CD14-positive monocyte (primary cell): ENCODE measurements around the gene HMGXB3. TPM values are rescaled to one million over a fixed set of nuclear protein-coding genes. Genes with fewer than 3 reads are reported as not detected.
A peak's percentile ranks its signal among the peaks of the same experiment; 100 is the strongest.

ENCODE experiments used
- DNase-seq, 3 donors: peaks; one replicate each; pipeline ENCODE4 v3.0.0-alpha.2; 2011 to 2022
- H2AFZ ChIP-seq: 2 replicates; pipeline ENCODE4 v1.6.0; 2012; ENCODE audit warnings: mild to moderate bottlenecking, low read depth, low read length, inconsistent platforms; ENCODE audit not compliant: insufficient read depth, poor library complexity, severe bottlenecking
- H3K27ac ChIP-seq, 2 donors: 1 replicate in 1 of 2; 2 replicates in 1 of 2; pipeline ENCODE4 v1.5.1; 2012 to 2013; ENCODE audit warnings: low read length in 2 of 2, control low read depth in 1 of 2, inconsistent platforms in 1 of 2, low read depth in 1 of 2, mild to moderate bottlenecking in 1 of 2
- H3K27me3 ChIP-seq, 2 donors: one replicate each; pipeline versions ENCODE4 v1.6.0 to v1.6.1; 2011 to 2013; ENCODE audit warnings: low read length in 2 of 2; ENCODE audit not compliant: control insufficient read depth in 2 of 2, insufficient read depth in 2 of 2
- H3K36me3 ChIP-seq, 2 donors: replicated peaks in 1 of 2; 1 replicate in 1 of 2; 2 replicates in 1 of 2; pipeline versions ENCODE4 v1.5.1 to v1.6.1; 2012 to 2013; ENCODE audit warnings: low read length in 2 of 2, control low read depth in 1 of 2, inconsistent platforms in 1 of 2, mild to moderate bottlenecking in 1 of 2; ENCODE audit not compliant: insufficient read depth in 2 of 2, control insufficient read depth in 1 of 2
- H3K4me1 ChIP-seq, 2 donors: 1 replicate in 1 of 2; 2 replicates in 1 of 2; pipeline versions ENCODE4 v1.5.1 to v1.6.1; 2012 to 2013; ENCODE audit warnings: low read length in 2 of 2, control low read depth in 1 of 2, inconsistent platforms in 1 of 2, mild to moderate bottlenecking in 1 of 2, moderate library complexity in 1 of 2; ENCODE audit not compliant: insufficient read depth in 2 of 2, control insufficient read depth in 1 of 2
- H3K4me2 ChIP-seq: replicated peaks from 2 replicates; pipeline ENCODE3; 2012; ENCODE audit warnings: low read length, moderate library complexity, mild to moderate bottlenecking; ENCODE audit not compliant: poor library complexity, severe bottlenecking; ENCODE audit errors: extremely low read depth
- H3K4me3 ChIP-seq, 3 experiments: fragments of 200-600 bp in 1 of 3; sonication (generic) in 1 of 3; replicated peaks in 1 of 3; 1 replicate in 2 of 3; 2 replicates in 1 of 3; pipeline ENCODE4 v1.5.1; 2011 to 2013; ENCODE audit warnings: low read length in 3 of 3, mild to moderate bottlenecking in 3 of 3, control low read depth in 2 of 3, low read depth in 2 of 3, inconsistent platforms in 1 of 3, moderate library complexity in 1 of 3
- H3K79me2 ChIP-seq: 2 replicates; pipeline ENCODE4 v1.6.0; 2012; ENCODE audit warnings: mild to moderate bottlenecking, control low read depth, inconsistent platforms, low read length, moderate library complexity; ENCODE audit not compliant: insufficient read depth
- H3K9ac ChIP-seq: 2 replicates; pipeline ENCODE4 v1.6.0; 2017; ENCODE audit warnings: low read length, mild to moderate bottlenecking; ENCODE audit not compliant: insufficient read depth, poor library complexity, severe bottlenecking
- H3K9me3 ChIP-seq, 2 donors: replicated peaks in 1 of 2; 1 replicate in 1 of 2; 2 replicates in 1 of 2; pipeline versions ENCODE4 v1.5.1 to v1.6.1; 2012 to 2013; ENCODE audit warnings: low read length in 2 of 2, control low read depth in 1 of 2; ENCODE audit not compliant: control insufficient read depth in 1 of 2, insufficient read depth in 1 of 2
- H4K20me1 ChIP-seq: 2 replicates; pipeline ENCODE4 v1.6.0; 2012; ENCODE audit warnings: mild to moderate bottlenecking, low read length, control low read depth, moderate library complexity; ENCODE audit not compliant: insufficient read depth
- H3K27ac Mint-ChIP-seq, 7 donors: one replicate each; pipeline ENCODE4 v1.8.0; 2020; ENCODE audit warnings: mild to moderate bottlenecking in 7 of 7, mixed read lengths in 7 of 7, moderate library complexity in 6 of 7, inconsistent platforms in 2 of 7
- H3K27me3 Mint-ChIP-seq, 3 donors: one replicate each; pipeline ENCODE4 v1.8.0; 2021 to 2022; ENCODE audit warnings: low read depth in 3 of 3, mild to moderate bottlenecking in 3 of 3, mixed read lengths in 3 of 3, moderate library complexity in 3 of 3, inconsistent platforms in 1 of 3
- H3K36me3 Mint-ChIP-seq, 2 donors: one replicate each; pipeline ENCODE4 v1.8.0; 2020; ENCODE audit warnings: mixed read lengths in 2 of 2, inconsistent platforms in 1 of 2, mild to moderate bottlenecking in 1 of 2
- H3K4me1 Mint-ChIP-seq: one replicate; pipeline ENCODE4 v1.8.0; 2020; ENCODE audit warnings: mild to moderate bottlenecking, mixed read lengths
- H3K4me3 Mint-ChIP-seq, 2 donors: one replicate each; pipeline ENCODE4 v1.8.0; 2020; ENCODE audit warnings: mild to moderate bottlenecking in 2 of 2, mixed read lengths in 2 of 2, moderate library complexity in 1 of 2
- H3K9me3 Mint-ChIP-seq, 7 donors: one replicate each; pipeline ENCODE4 v1.8.0; 2020 to 2022; ENCODE audit warnings: mixed read lengths in 7 of 7, mild to moderate bottlenecking in 6 of 7, moderate library complexity in 6 of 7, inconsistent platforms in 2 of 7
- WGBS: methylation state at CpG from one replicate; pipeline ENCODE4 v1.1.5; 2013; ENCODE audit warnings: missing lambda C conversion rate; ENCODE audit not compliant: insufficient coverage; 5-methylcytosine and 5-hydroxymethylcytosine counted together
- intact Hi-C, 2 donors: fragments of 100-400 bp; cut with micrococcal nuclease; formaldehyde crosslinking; loops; one replicate each; pipeline versions ENCODE4 v1.15.0 to v1.15.1; 2023
- polyA plus RNA-seq, 3 donors: library from polyadenylated mRNA; depleted of rRNA in 1 of 3; unstranded in 2 of 3; stranded (reverse) in 1 of 3; fragments of 300-500 nt in 2 of 3; fragments of >200 nt in 1 of 3; fragmentation: Illumina TruSeq in 2 of 3; gene quantifications; 1 replicate in 2 of 3; 2 replicates in 1 of 3; pipeline ENCODE4 v1.2.3, GENCODE V29; 2012 to 2021
- TF ChIP-seq, protein P1 (sequence below): fragments of 200-600 bp; IDR thresholded peaks from one replicate; pipeline ENCODE4 v1.8.0; 2022; ENCODE audit warnings: antibody characterized with exemption, mild to moderate bottlenecking

Gene HMGXB3
- polyA plus RNA-seq, 3 donors: 3.1 to 22.9 (median 6.2) TPM

DNA sequence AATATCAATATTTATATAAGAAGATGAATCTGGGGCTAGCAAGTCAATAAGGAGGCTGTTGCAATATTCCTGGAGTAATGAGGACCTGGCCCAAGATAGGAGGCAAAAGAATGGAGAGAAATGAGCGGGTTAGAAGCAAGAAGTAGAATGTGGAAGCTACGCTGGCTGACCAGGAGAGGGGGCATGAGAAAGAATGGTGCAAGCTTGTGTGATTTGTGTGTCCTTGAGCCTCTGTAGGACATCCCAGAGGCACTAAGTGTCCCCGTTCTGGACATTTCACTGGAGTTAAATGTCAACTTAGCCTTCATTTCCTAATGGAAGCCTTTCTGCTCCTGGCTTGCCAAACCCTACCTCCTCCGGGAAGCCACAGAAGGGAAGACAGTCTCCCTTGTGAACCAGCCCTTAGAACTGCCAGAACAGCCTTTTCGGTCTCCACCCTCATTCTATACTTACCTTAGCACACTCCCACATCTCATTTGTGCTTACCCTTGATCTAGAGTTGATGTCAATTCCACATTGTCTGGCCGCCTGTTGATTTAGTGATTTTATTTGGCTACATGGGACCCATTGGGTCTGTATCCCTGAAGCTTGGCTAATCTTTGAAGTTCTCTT is 49.3 kb upstream of the HMGXB3 start:
- H3K27ac Mint-ChIP-seq: no peak overlapping the region
- no peak for DNase-seq
- no peaks in the 10 kb centered on the region for H3K36me3 Mint-ChIP-seq
- H3K9me3 Mint-ChIP-seq: no peaks in the 10 kb centered on the region
- Histone ChIP-seq H3K79me2 (no peaks in the 10 kb centered on the region), H3K4me3 (no peak overlapping the region), H4K20me1 (no peaks in the 10 kb centered on the region), H3K9me3 (no peaks in the 10 kb centered on the region), H3K27ac (no peak overlapping the region), H3K9ac (no peak overlapping the region), H3K27me3 (no peaks in the 10 kb centered on the region), H3K4me1 (no peaks in the 10 kb centered on the region), H2AFZ (no peak overlapping the region), H3K36me3 (no peaks in the 10 kb centered on the region), H3K4me2 (no peak overlapping the region)
- WGBS: 100% methylated on average over 4 of the region's 6 CpGs
- TF ChIP-seq, protein P1, sequence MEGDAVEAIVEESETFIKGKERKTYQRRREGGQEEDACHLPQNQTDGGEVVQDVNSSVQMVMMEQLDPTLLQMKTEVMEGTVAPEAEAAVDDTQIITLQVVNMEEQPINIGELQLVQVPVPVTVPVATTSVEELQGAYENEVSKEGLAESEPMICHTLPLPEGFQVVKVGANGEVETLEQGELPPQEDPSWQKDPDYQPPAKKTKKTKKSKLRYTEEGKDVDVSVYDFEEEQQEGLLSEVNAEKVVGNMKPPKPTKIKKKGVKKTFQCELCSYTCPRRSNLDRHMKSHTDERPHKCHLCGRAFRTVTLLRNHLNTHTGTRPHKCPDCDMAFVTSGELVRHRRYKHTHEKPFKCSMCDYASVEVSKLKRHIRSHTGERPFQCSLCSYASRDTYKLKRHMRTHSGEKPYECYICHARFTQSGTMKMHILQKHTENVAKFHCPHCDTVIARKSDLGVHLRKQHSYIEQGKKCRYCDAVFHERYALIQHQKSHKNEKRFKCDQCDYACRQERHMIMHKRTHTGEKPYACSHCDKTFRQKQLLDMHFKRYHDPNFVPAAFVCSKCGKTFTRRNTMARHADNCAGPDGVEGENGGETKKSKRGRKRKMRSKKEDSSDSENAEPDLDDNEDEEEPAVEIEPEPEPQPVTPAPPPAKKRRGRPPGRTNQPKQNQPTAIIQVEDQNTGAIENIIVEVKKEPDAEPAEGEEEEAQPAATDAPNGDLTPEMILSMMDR: peak; percentile 14
- intact Hi-C loops: no loop called here
- peaks cover 0 to 4% (median 0%) of the 10 kb centered on the region in 3 donors for H3K27me3 Mint-ChIP-seq
- H3K4me3 Mint-ChIP-seq: no peak overlapping the region
- peaks cover 1% of the 10 kb centered on the region for H3K4me1 Mint-ChIP-seq

GRCh38 chr5:149953436-149954121 is 47.0 kb upstream of the HMGXB3 start:
- DNase-seq: no peak
- TF ChIP-seq, protein P1: no peak
- intact Hi-C loops: no loop called here
- Histone ChIP-seq H3K27ac (no peak overlapping the region), H3K4me3 (no peak overlapping the region), H3K9ac (no peak overlapping the region), H3K27me3 (no peaks in the 10 kb centered on the region), H3K4me1 (no peaks in the 10 kb centered on the region), H3K36me3 (no peaks in the 10 kb centered on the region), H3K4me2 (no peak overlapping the region), H3K9me3 (no peaks in the 10 kb centered on the region), H3K79me2 (no peaks in the 10 kb centered on the region), H4K20me1 (no peaks in the 10 kb centered on the region), H2AFZ (no peak overlapping the region)
- peaks cover 0 to 4% (median 1%) of the 10 kb centered on the region in 3 donors for H3K27me3 Mint-ChIP-seq
- no peak overlapping the region for H3K4me3 Mint-ChIP-seq
- peaks cover 0 to 2% (median 0%) of the 10 kb centered on the region in 7 donors for H3K9me3 Mint-ChIP-seq
- 98% methylated on average over 7 of the region's 9 CpGs for WGBS
- no peak overlapping the region for H3K27ac Mint-ChIP-seq
- no peaks in the 10 kb centered on the region for H3K36me3 Mint-ChIP-seq
- peaks cover 8% of the 10 kb centered on the region for H3K4me1 Mint-ChIP-seq
